Thyroid gland (tissue), 4 donors: ENCODE results near the gene CLSTN2.

Source experiments
- CTCF ChIP-seq, 6 experiments: fragments of 200-600 bp in 3 of 6; fragments of 450-650 bp in 3 of 6; sonication (generic) in 3 of 6; IDR thresholded peaks; one replicate each; pipeline ENCODE4 v1.5.1; 2016 to 2019; ENCODE audit warnings: antibody characterized with exemption in 6 of 6, mild to moderate bottlenecking in 2 of 6, inconsistent platforms in 1 of 6, moderate library complexity in 1 of 6
- POLR2A ChIP-seq, 2 donors: fragments of 450-650 bp; IDR thresholded peaks; one replicate each; pipeline ENCODE4 v1.6.1; 2017; ENCODE audit warnings: antibody characterized with exemption in 2 of 2, mild to moderate bottlenecking in 2 of 2, moderate library complexity in 1 of 2

- TF ChIP-seq CTCF (IDR thresholded peaks at IDR 0.05) (no peak), POLR2A (IDR thresholded peaks at IDR 0.05) (no peak)
Observed at GRCh38 chr3:140429791-140430190, 494.8 kb downstream of the CLSTN2 start.
